ENCODE measurements around the gene UTS2B.

UTS2B gene

GRCh38 chr3:191362037-191362436 is 31.7 kb upstream of the UTS2B start:
- no peak overlapping the region for H3K23ac ChIP-seq (ENCODE audit: low read length in 2 of 2)
- peaks cover under 1% of the 10 kb centered on the region for H3K4me1 ChIP-seq (ENCODE audit: control insufficient read depth, insufficient read depth, low read depth, low read length)
- H3K27ac ChIP-seq (ENCODE audit: low read length, poor library complexity, severe bottlenecking): no peak overlapping the region
- no peak overlapping the region for H2BK15ac ChIP-seq (ENCODE audit: low read depth, poor library complexity, severe bottlenecking)
- H4K91ac ChIP-seq (ENCODE audit: low read length): no peak overlapping the region
- peaks cover 21% of the 10 kb centered on the region for H3K79me1 ChIP-seq (replicated peaks; ENCODE audit: low read length, poor library complexity, severe bottlenecking)
- H3K36me3 ChIP-seq (ENCODE audit: control insufficient read depth in 1 of 2, insufficient read depth in 2 of 2, low read depth in 1 of 2, low read length in 2 of 2): peaks cover 11 to 99% of the 10 kb centered on the region in 2 experiments
- H2BK12ac ChIP-seq (ENCODE audit: low read length in 2 of 2): no peak overlapping the region
- H2AK5ac ChIP-seq (ENCODE audit: low read length, severe bottlenecking): no peak overlapping the region
- H3K4me3 ChIP-seq (ENCODE audit: insufficient read depth in 1 of 2, low read depth in 1 of 2, low read length in 2 of 2): no peak overlapping the region
- H4K8ac ChIP-seq (ENCODE audit: low read length): no peak overlapping the region
- H3K14ac ChIP-seq (ENCODE audit: low read length in 2 of 2): no peak overlapping the region
- H2BK120ac ChIP-seq (ENCODE audit: low read depth, low read length): no peak overlapping the region
- H3K4me2 ChIP-seq (ENCODE audit: low read length, poor library complexity, severe bottlenecking): no peak overlapping the region
- 93% methylated on average over 4 of the region's 4 CpGs for WGBS
- no peak overlapping the region for H3K9ac ChIP-seq (ENCODE audit: low read length)
- no peak for DNase-seq
- no peak overlapping the region for H2BK5ac ChIP-seq (ENCODE audit: low read depth, low read length, poor library complexity, severe bottlenecking)
- H3K27me3 ChIP-seq (ENCODE audit: control insufficient read depth in 1 of 2, insufficient read depth in 1 of 2, low read length in 2 of 2): no peaks in the 10 kb centered on the region
- no peak overlapping the region for H2AFZ ChIP-seq (ENCODE audit: low read depth, low read length)
- H3K9me3 ChIP-seq (ENCODE audit: control insufficient read depth, low read length): no peaks in the 10 kb centered on the region
- H3K18ac ChIP-seq (ENCODE audit: low read depth in 1 of 2, low read length in 2 of 2): no peak overlapping the region
- H3K4ac ChIP-seq (ENCODE audit: low read depth in 1 of 2, low read length in 2 of 2): no peak overlapping the region

- Histone ChIP-seq H4K8ac (ENCODE audit: low read length) (no peak overlapping the region), H3K79me1 (replicated peaks; ENCODE audit: low read length, poor library complexity, severe bottlenecking) (peaks cover 21% of the 10 kb centered on the region), H3K23ac (ENCODE audit: low read length in 2 of 2) (no peak overlapping the region), H2BK5ac (ENCODE audit: low read depth, low read length, poor library complexity, severe bottlenecking) (no peak overlapping the region), H3K18ac (ENCODE audit: low read depth in 1 of 2, low read length in 2 of 2) (no peak overlapping the region), H3K4me1 (ENCODE audit: control insufficient read depth, insufficient read depth, low read depth, low read length) (peaks cover 1% of the 10 kb centered on the region), H4K91ac (ENCODE audit: low read length) (no peak overlapping the region), H3K27me3 (ENCODE audit: control insufficient read depth in 1 of 2, insufficient read depth in 1 of 2, low read length in 2 of 2) (no peaks in the 10 kb centered on the region), H2AK5ac (ENCODE audit: low read length, severe bottlenecking) (no peak overlapping the region), H3K36me3 (ENCODE audit: control insufficient read depth in 1 of 2, insufficient read depth in 2 of 2, low read depth in 1 of 2, low read length in 2 of 2) (peaks cover 11 to 94% of the 10 kb centered on the region in 2 experiments), H3K9ac (ENCODE audit: low read length) (no peak overlapping the region), H2BK12ac (ENCODE audit: low read length in 2 of 2) (no peak overlapping the region), H3K14ac (ENCODE audit: low read length in 2 of 2) (no peak overlapping the region), H2AFZ (ENCODE audit: low read depth, low read length) (no peak overlapping the region), H2BK120ac (ENCODE audit: low read depth, low read length) (no peak overlapping the region), H3K4me2 (ENCODE audit: low read length, poor library complexity, severe bottlenecking) (no peak overlapping the region), H3K4me3 (ENCODE audit: insufficient read depth in 1 of 2, low read depth in 1 of 2, low read length in 2 of 2) (no peak overlapping the region), H3K9me3 (ENCODE audit: control insufficient read depth, low read length) (no peaks in the 10 kb centered on the region), H3K4ac (ENCODE audit: low read depth in 1 of 2, low read length in 2 of 2) (no peak overlapping the region), H2BK15ac (ENCODE audit: low read depth, poor library complexity, severe bottlenecking) (no peak overlapping the region), H3K27ac (ENCODE audit: low read length, poor library complexity, severe bottlenecking) (no peak overlapping the region)
- 100% methylated on average over 1 of the region's 1 CpG for WGBS
- no peak for DNase-seq
These were observed 31.1 kb upstream of the UTS2B start for GRCh38 chr3:191361456-191361855.

GRCh38 chr3:191360620-191361019 is 30.3 kb upstream of the UTS2B start:
- Histone ChIP-seq H3K18ac (ENCODE audit: low read depth in 1 of 2, low read length in 2 of 2) (no peak overlapping the region), H3K27ac (ENCODE audit: low read length, poor library complexity, severe bottlenecking) (no peak overlapping the region), H3K36me3 (ENCODE audit: control insufficient read depth in 1 of 2, insufficient read depth in 2 of 2, low read depth in 1 of 2, low read length in 2 of 2) (peaks cover 11 to 85% of the 10 kb centered on the region in 2 experiments), H2AFZ (ENCODE audit: low read depth, low read length) (no peak overlapping the region), H4K91ac (ENCODE audit: low read length) (no peak overlapping the region), H3K4me2 (ENCODE audit: low read length, poor library complexity, severe bottlenecking) (no peak overlapping the region), H3K4ac (ENCODE audit: low read depth in 1 of 2, low read length in 2 of 2) (no peak overlapping the region), H2BK120ac (ENCODE audit: low read depth, low read length) (no peak overlapping the region), H3K9me3 (ENCODE audit: control insufficient read depth, low read length) (no peaks in the 10 kb centered on the region), H3K27me3 (ENCODE audit: control insufficient read depth in 1 of 2, insufficient read depth in 1 of 2, low read length in 2 of 2) (no peaks in the 10 kb centered on the region), H3K23ac (ENCODE audit: low read length in 2 of 2) (no peak overlapping the region), H3K79me1 (replicated peaks; ENCODE audit: low read length, poor library complexity, severe bottlenecking) (peaks cover 21% of the 10 kb centered on the region), H4K8ac (ENCODE audit: low read length) (no peak overlapping the region), H2BK5ac (ENCODE audit: low read depth, low read length, poor library complexity, severe bottlenecking) (no peak overlapping the region), H2BK15ac (ENCODE audit: low read depth, poor library complexity, severe bottlenecking) (no peak overlapping the region), H2BK12ac (ENCODE audit: low read length in 2 of 2) (no peak overlapping the region), H3K14ac (ENCODE audit: low read length in 2 of 2) (no peak overlapping the region), H3K4me3 (ENCODE audit: insufficient read depth in 1 of 2, low read depth in 1 of 2, low read length in 2 of 2) (no peak overlapping the region), H2AK5ac (ENCODE audit: low read length, severe bottlenecking) (no peak overlapping the region), H3K4me1 (ENCODE audit: control insufficient read depth, insufficient read depth, low read depth, low read length) (peaks cover 1% of the 10 kb centered on the region), H3K9ac (ENCODE audit: low read length) (no peak overlapping the region)
- WGBS: 89% methylated on average over 2 of the region's 3 CpGs
- no peak for DNase-seq

GRCh38 chr3:191358929-191359328 is 28.6 kb upstream of the UTS2B start:
- no peak overlapping the region for H2AFZ ChIP-seq (ENCODE audit: low read depth, low read length)
- H2BK12ac ChIP-seq (ENCODE audit: low read length in 2 of 2): no peak overlapping the region
- H3K4ac ChIP-seq (ENCODE audit: low read depth in 1 of 2, low read length in 2 of 2): no peak overlapping the region
- H2BK15ac ChIP-seq (ENCODE audit: low read depth, poor library complexity, severe bottlenecking): no peak overlapping the region
- H3K4me2 ChIP-seq (ENCODE audit: low read length, poor library complexity, severe bottlenecking): no peak overlapping the region
- H3K4me1 ChIP-seq (ENCODE audit: control insufficient read depth, insufficient read depth, low read depth, low read length): peaks cover 1% of the 10 kb centered on the region
- WGBS: 77% methylated on average over 2 of the region's 2 CpGs
- no peak overlapping the region for H3K14ac ChIP-seq (ENCODE audit: low read length in 2 of 2)
- H3K18ac ChIP-seq (ENCODE audit: low read depth in 1 of 2, low read length in 2 of 2): peak overlapping the region in 1 of 2 experiments; percentile 22
- no peak overlapping the region for H4K91ac ChIP-seq (ENCODE audit: low read length)
- no peak overlapping the region for H3K27ac ChIP-seq (ENCODE audit: low read length, poor library complexity, severe bottlenecking)
- no peak overlapping the region for H3K23ac ChIP-seq (ENCODE audit: low read length in 2 of 2)
- H2BK5ac ChIP-seq (ENCODE audit: low read depth, low read length, poor library complexity, severe bottlenecking): no peak overlapping the region
- no peak for DNase-seq
- H3K27me3 ChIP-seq (ENCODE audit: control insufficient read depth in 1 of 2, insufficient read depth in 1 of 2, low read length in 2 of 2): no peaks in the 10 kb centered on the region
- H2AK5ac ChIP-seq (ENCODE audit: low read length, severe bottlenecking): no peak overlapping the region
- no peak overlapping the region for H3K9ac ChIP-seq (ENCODE audit: low read length)
- no peak overlapping the region for H2BK120ac ChIP-seq (ENCODE audit: low read depth, low read length)
- H3K36me3 ChIP-seq (ENCODE audit: control insufficient read depth in 1 of 2, insufficient read depth in 2 of 2, low read depth in 1 of 2, low read length in 2 of 2): peaks cover 8 to 69% of the 10 kb centered on the region in 2 experiments
- H3K9me3 ChIP-seq (ENCODE audit: control insufficient read depth, low read length): no peaks in the 10 kb centered on the region
- peaks cover 18% of the 10 kb centered on the region for H3K79me1 ChIP-seq (replicated peaks; ENCODE audit: low read length, poor library complexity, severe bottlenecking)
- no peak overlapping the region for H3K4me3 ChIP-seq (ENCODE audit: insufficient read depth in 1 of 2, low read depth in 1 of 2, low read length in 2 of 2)
- H4K8ac ChIP-seq (ENCODE audit: low read length): no peak overlapping the region

All from mesenchymal stem cell (in vitro differentiated cells and primary cell).